Ectodermal cell (in vitro differentiated cells): ENCODE data around the gene ERC2.

Experiments used
- H3K27ac ChIP-seq: 2 replicates; pipeline ENCODE4 v1.7.0; 2013; ENCODE audit warnings: mild to moderate bottlenecking, low read depth, low read length; ENCODE audit not compliant: insufficient read depth, poor library complexity, severe bottlenecking
- H3K27me3 ChIP-seq: 2 replicates; pipeline ENCODE4 v1.7.0; 2013; ENCODE audit warnings: mild to moderate bottlenecking, low read length; ENCODE audit not compliant: insufficient read depth, control insufficient read depth, poor library complexity, severe bottlenecking
- H3K36me3 ChIP-seq: one replicate; pipeline ENCODE4 v1.7.0; 2013; ENCODE audit warnings: low read length; ENCODE audit not compliant: control insufficient read depth, insufficient read depth
- H3K4me1 ChIP-seq: one replicate; pipeline ENCODE4 v1.7.0; 2013; ENCODE audit warnings: low read length; ENCODE audit not compliant: control insufficient read depth, insufficient read depth
- H3K4me3 ChIP-seq: 2 replicates; pipeline ENCODE4 v1.7.0; 2013; ENCODE audit warnings: low read depth, low read length, control low read depth; ENCODE audit not compliant: insufficient read depth
- H3K9me3 ChIP-seq: 2 replicates; pipeline ENCODE4 v1.7.0; 2013; ENCODE audit warnings: mild to moderate bottlenecking, low read length, moderate library complexity; ENCODE audit not compliant: control insufficient read depth
- WGBS, 2 experiments: methylation state at CpG; one replicate each; pipeline ENCODE4 v1.1.7; 2013; ENCODE audit warnings: missing lambda C conversion rate in 2 of 2; 5-methylcytosine and 5-hydroxymethylcytosine counted together

Gene ERC2

DNA sequence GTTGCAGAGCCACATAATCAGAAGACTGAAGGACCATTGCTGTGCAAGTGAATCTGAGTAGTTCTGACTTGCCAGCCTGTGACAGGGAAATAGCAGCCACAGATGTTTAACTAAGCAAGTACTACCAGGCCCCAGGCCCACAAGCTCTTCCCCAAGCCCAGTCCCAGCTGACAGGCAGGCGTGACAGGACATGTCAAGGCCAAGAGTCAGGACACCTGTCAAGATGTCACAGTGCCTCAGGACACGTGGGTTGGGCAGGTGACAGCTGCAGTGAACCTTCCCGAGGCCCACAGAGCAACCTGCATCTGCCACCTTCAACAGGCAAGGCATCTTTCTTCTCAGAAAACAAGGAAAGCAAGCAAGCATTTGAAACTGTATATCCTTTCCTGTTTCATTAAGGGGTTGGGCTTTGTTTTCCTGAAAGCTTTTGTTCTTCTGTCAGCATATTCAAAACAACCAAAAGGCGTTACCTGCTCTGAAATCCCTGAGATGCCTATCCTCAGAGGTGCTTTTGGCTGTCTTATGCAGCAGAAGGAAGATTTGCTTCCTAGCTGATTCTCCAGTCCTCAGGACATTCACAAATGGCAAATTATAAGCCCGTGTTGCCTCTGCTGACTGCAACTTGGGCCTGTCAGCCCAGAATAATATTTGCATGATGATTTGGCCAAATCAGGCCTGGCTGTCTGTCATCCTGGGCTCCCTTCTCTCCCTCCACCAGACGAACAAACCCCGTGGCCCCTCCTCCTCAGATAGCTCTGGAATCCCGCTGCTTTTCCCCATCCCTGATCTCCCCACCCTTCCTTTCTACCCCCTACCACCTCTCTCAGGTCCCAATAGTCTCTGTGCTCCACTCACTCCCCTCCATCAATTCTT, 809.3 kb downstream of the ERC2 start:
- no peaks in the 10 kb centered on the region for H3K27me3 ChIP-seq
- H3K36me3 ChIP-seq = no peaks in the 10 kb centered on the region
- no peak overlapping the region for H3K4me3 ChIP-seq
- H3K4me1 ChIP-seq = peaks cover 9% of the 10 kb centered on the region
- no peak overlapping the region for H3K27ac ChIP-seq
- WGBS, 2 experiments = 55 to 57% methylated on average over 8 of the region's 8 CpGs
- no peaks in the 10 kb centered on the region for H3K9me3 ChIP-seq

GRCh38 chr3:55658270-55658669, 810.0 kb downstream of the ERC2 start:
- no peaks in the 10 kb centered on the region for H3K36me3 ChIP-seq
- H3K27ac ChIP-seq = no peak overlapping the region
- no peaks in the 10 kb centered on the region for H3K9me3 ChIP-seq
- H3K4me3 ChIP-seq = no peak overlapping the region
- H3K27me3 ChIP-seq = no peaks in the 10 kb centered on the region
- WGBS, 2 experiments = 98 to 100% methylated on average over 1 of the region's 1 CpG
- H3K4me1 ChIP-seq = peaks cover 5% of the 10 kb centered on the region

GRCh38 chr3:55655544-55655943, 812.7 kb downstream of the ERC2 start:
- H3K9me3 ChIP-seq = no peaks in the 10 kb centered on the region
- WGBS, 2 experiments = 93 to 94% methylated on average over 1 of the region's 1 CpG
- H3K27me3 ChIP-seq = no peaks in the 10 kb centered on the region
- no peaks in the 10 kb centered on the region for H3K36me3 ChIP-seq
- no peak overlapping the region for H3K27ac ChIP-seq
- H3K4me1 ChIP-seq = no peaks in the 10 kb centered on the region
- H3K4me3 ChIP-seq = no peak overlapping the region

DNA sequence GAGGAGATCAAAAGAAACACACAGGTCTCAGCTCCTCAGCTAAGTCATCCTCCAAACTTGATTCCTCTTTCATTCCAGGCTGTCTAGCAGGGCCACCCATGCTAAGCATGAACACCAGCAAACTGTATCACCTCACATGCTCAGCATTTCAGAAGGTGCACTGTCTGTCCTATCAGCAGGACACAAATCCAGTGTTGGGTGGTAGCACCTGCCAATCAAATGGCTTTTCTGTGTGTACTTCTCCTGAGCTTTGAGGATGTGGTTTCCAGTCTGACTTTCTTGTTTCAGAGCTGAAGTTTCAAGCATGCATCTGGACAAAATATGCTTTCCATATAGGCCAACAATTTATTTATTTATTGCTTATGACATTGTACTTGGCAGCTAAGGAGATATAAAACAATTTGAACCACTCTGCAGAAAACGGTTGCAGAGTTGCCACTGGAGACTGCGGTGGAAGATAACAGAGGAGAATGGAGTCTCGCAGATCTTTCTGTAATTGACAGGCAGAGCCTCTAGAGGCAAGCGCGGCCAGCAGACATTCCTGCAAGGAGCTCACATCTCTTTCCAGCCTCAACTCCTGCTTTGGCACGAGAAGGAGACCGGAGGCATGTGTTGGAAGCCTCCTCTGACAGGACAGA, 814.0 kb downstream of the ERC2 start:
- no peak overlapping the region for H3K27ac ChIP-seq
- H3K36me3 ChIP-seq = no peaks in the 10 kb centered on the region
- H3K27me3 ChIP-seq = no peaks in the 10 kb centered on the region
- no peaks in the 10 kb centered on the region for H3K9me3 ChIP-seq
- H3K4me3 ChIP-seq = no peak overlapping the region
- WGBS, 2 experiments = 93 to 94% methylated on average over 7 of the region's 7 CpGs
- H3K4me1 ChIP-seq = no peaks in the 10 kb centered on the region

- Histone ChIP-seq H3K36me3 (no peaks in the 10 kb centered on the region), H3K4me3 (no peak overlapping the region), H3K27ac (no peak overlapping the region), H3K27me3 (no peaks in the 10 kb centered on the region), H3K9me3 (no peaks in the 10 kb centered on the region), H3K4me1 (peaks cover 8% of the 10 kb centered on the region)
- 88 to 96% methylated on average over 3 of the region's 3 CpGs for WGBS, 2 experiments
Observed at GRCh38 chr3:55651011-55651410, 817.3 kb downstream of the ERC2 start.

GRCh38 chr3:55650011-55650410, 818.3 kb downstream of the ERC2 start:
- Histone ChIP-seq H3K4me1 (peaks cover 8% of the 10 kb centered on the region), H3K4me3 (no peak overlapping the region), H3K36me3 (no peaks in the 10 kb centered on the region), H3K27ac (no peak overlapping the region), H3K27me3 (no peaks in the 10 kb centered on the region), H3K9me3 (no peaks in the 10 kb centered on the region)
- 88 to 89% methylated on average over 4 of the region's 4 CpGs for WGBS, 2 experiments

- H3K27me3 ChIP-seq = no peaks in the 10 kb centered on the region
- 84 to 88% methylated on average over 6 of the region's 6 CpGs for WGBS, 2 experiments
- no peaks in the 10 kb centered on the region for H3K36me3 ChIP-seq
- no peak overlapping the region for H3K27ac ChIP-seq
- H3K4me1 ChIP-seq = peaks cover 8% of the 10 kb centered on the region
- H3K4me3 ChIP-seq = no peak overlapping the region
- H3K9me3 ChIP-seq = no peaks in the 10 kb centered on the region
Observed at GRCh38 chr3:55649554-55649953, 818.7 kb downstream of the ERC2 start.

GRCh38 chr3:55648591-55649318, 819.5 kb downstream of the ERC2 start:
- Histone ChIP-seq H3K9me3 (no peaks in the 10 kb centered on the region), H3K4me1 (peaks cover 8% of the 10 kb centered on the region), H3K36me3 (no peaks in the 10 kb centered on the region), H3K4me3 (no peak overlapping the region), H3K27ac (no peak overlapping the region), H3K27me3 (no peaks in the 10 kb centered on the region)
- WGBS, 2 experiments = 44 to 46% methylated on average over 7 of the region's 7 CpGs

GRCh38 chr3:55647670-55648069, 820.6 kb downstream of the ERC2 start:
- peaks cover 8% of the 10 kb centered on the region for H3K4me1 ChIP-seq
- no peaks in the 10 kb centered on the region for H3K36me3 ChIP-seq
- no peaks in the 10 kb centered on the region for H3K27me3 ChIP-seq
- no peak overlapping the region for H3K4me3 ChIP-seq
- no peaks in the 10 kb centered on the region for H3K9me3 ChIP-seq
- no peak overlapping the region for H3K27ac ChIP-seq
- WGBS, 2 experiments = 76 to 81% methylated on average over 10 of the region's 10 CpGs

- no peaks in the 10 kb centered on the region for H3K9me3 ChIP-seq
- H3K4me1 ChIP-seq = peaks cover 8% of the 10 kb centered on the region
- H3K27ac ChIP-seq = no peak overlapping the region
- no peak overlapping the region for H3K4me3 ChIP-seq
- H3K27me3 ChIP-seq = no peaks in the 10 kb centered on the region
- 72 to 73% methylated on average over 7 to 10 of the region's 10 CpGs for WGBS, 2 experiments
- H3K36me3 ChIP-seq = no peaks in the 10 kb centered on the region
Observed at GRCh38 chr3:55647063-55647462, 821.2 kb downstream of the ERC2 start.
